ENCODE measurements around the gene CCDC13. TPM values are rescaled to one million over a fixed set of nuclear protein-coding genes. Genes with fewer than 3 reads are reported as not detected.
A peak's percentile ranks its signal among the peaks of the same experiment; 100 is the strongest.
"Not testable (repeated sequence)": the region's sequence is repeated elsewhere in the genome, so short reads cannot be mapped to it uniquely, and the experiment has no call there.

Gene CCDC13
- total RNA-seq, 4 donors from 2014 or later, result 0.06 TPM; not detected in 3

GRCh38 chr3:42814914-42815507 is 42.0 kb upstream of the CCDC13 start:
- TF ChIP-seq CTCF (IDR thresholded peaks at IDR 0.05), result no peak
- WGBS, 2 donors, result 15 to 24% methylated on average over 2 of the region's 2 CpGs
- intact Hi-C loops (cut with DNase I; ENCODE audit: low total_unique reads), result no loop called here

GRCh38 chr3:42814246-42814645 is 41.2 kb upstream of the CCDC13 start:
- 68 to 89% methylated on average over 5 of the region's 5 CpGs for WGBS, 2 donors
- no peak for TF ChIP-seq POLR2A (IDR thresholded peaks at IDR 0.05)
- DNase-seq (ENCODE audit: low spot score in 2 of 2), result no peak
- intact Hi-C loops (cut with DNase I; ENCODE audit: low total_unique reads), result no loop called here
- H3K4me3 ChIP-seq (ENCODE audit: low read depth, poor library complexity, severe bottlenecking), result no peak overlapping the region

More at GRCh38 chr3:42814914-42815507, 42.0 kb upstream of the CCDC13 start:
- H3K4me3 ChIP-seq (ENCODE audit: low read depth, poor library complexity, severe bottlenecking), result no peak overlapping the region
- DNase-seq (ENCODE audit: low spot score in 2 of 2), result no peak

GRCh38 chr3:42811118-42811883 is 38.2 kb upstream of the CCDC13 start:
- intact Hi-C loops (cut with DNase I; ENCODE audit: low total_unique reads); DNase-seq (ENCODE audit: low spot score in 2 of 2); H3K4me3 ChIP-seq (ENCODE audit: low read depth, poor library complexity, severe bottlenecking): not testable (repeated sequence)
- 48 to 55% methylated on average over 15 of the region's 15 CpGs for WGBS, 2 donors

- intact Hi-C loops (cut with DNase I; ENCODE audit: low total_unique reads); H3K4me3 ChIP-seq (ENCODE audit: low read depth, poor library complexity, severe bottlenecking); DNase-seq (ENCODE audit: low spot score in 2 of 2): not testable (repeated sequence)
- WGBS, 2 donors, result 75 to 83% methylated on average over 10 of the region's 10 CpGs
Measured at GRCh38 chr3:42810706-42811105, 37.7 kb upstream of the CCDC13 start.

GRCh38 chr3:42809202-42809601 is 36.1 kb upstream of the CCDC13 start, which contains the start of gene ACKR2:
Gene ACKR2 (plus strand): TSS chr3:42809445. CDS start chr3:42864503, 55,058 bp downstream.
- 83% methylated on average over 5 of the region's 5 CpGs for WGBS, 2 donors
- intact Hi-C loops (cut with DNase I; ENCODE audit: low total_unique reads), result no loop called here
- no peak for DNase-seq (ENCODE audit: low spot score in 2 of 2)
- TF ChIP-seq POLR2A (IDR thresholded peaks at IDR 0.05), result no peak
- no peak within 1 kb of the TSS for H3K4me3 ChIP-seq (ENCODE audit: low read depth, poor library complexity, severe bottlenecking)

GRCh38 chr3:42807929-42808328 is 34.9 kb upstream of the CCDC13 start:
- intact Hi-C loops (cut with DNase I; ENCODE audit: low total_unique reads), result no loop called here
- H3K4me3 ChIP-seq (ENCODE audit: low read depth, poor library complexity, severe bottlenecking), result no peak overlapping the region
- TF ChIP-seq CTCF (IDR thresholded peaks at IDR 0.05) (no peak), POLR2A (IDR thresholded peaks at IDR 0.05) (no peak)
- 94 to 95% methylated on average over 4 of the region's 4 CpGs for WGBS, 2 donors
- no peak for DNase-seq (ENCODE audit: low spot score in 2 of 2)

GRCh38 chr3:42805141-42805821 is 32.2 kb upstream of the CCDC13 start:
- peak in 1 of 2 donors; percentile 89 for DNase-seq (ENCODE audit: low spot score in 2 of 2)
- no peak for TF ChIP-seq CTCF (IDR thresholded peaks at IDR 0.05)
- no peak for TF ChIP-seq POLR2A (IDR thresholded peaks at IDR 0.05)
- H3K4me3 ChIP-seq (ENCODE audit: low read depth, poor library complexity, severe bottlenecking), result no peak overlapping the region
- intact Hi-C loops (cut with DNase I; ENCODE audit: low total_unique reads), result no loop called here
- WGBS, 2 donors, result 48 to 49% methylated on average over 20 to 23 of the region's 23 CpGs

Measured in lower leg skin (tissue), 4 donors.